A204.1 (cell line): ENCODE results near the gene DEPDC5.
A peak's percentile ranks its signal among the peaks of the same experiment; 100 is the strongest.

Experiments
- FAIRE-seq: peaks from 2 replicates; lab custom pipeline; 2012; peaks lifted over from hg19 to GRCh38; lab: Jason Lieb, UNC

Gene DEPDC5

GRCh38 chr22:31926969-31927368 lies 173.2 kb downstream of the DEPDC5 start:
- no peak for FAIRE-seq

GRCh38 chr22:31927562-31927961 lies 173.7 kb downstream of the DEPDC5 start:
- no peak for FAIRE-seq

- no peak for FAIRE-seq
Observed at GRCh38 chr22:31929167-31929930, 175.5 kb downstream of the DEPDC5 start.

- FAIRE-seq: no peak
Observed at GRCh38 chr22:31932863-31933262, 179.0 kb downstream of the DEPDC5 start.

GRCh38 chr22:31933406-31933805 lies 179.6 kb downstream of the DEPDC5 start:
- no peak for FAIRE-seq

GRCh38 chr22:31933816-31934482 lies 180.1 kb downstream of the DEPDC5 start:
- no peak for FAIRE-seq

- no peak for FAIRE-seq
Observed at GRCh38 chr22:31935961-31936635, 182.3 kb downstream of the DEPDC5 start.

GRCh38 chr22:31937341-31937740 lies 183.5 kb downstream of the DEPDC5 start:
- FAIRE-seq: no peak

- no peak for FAIRE-seq
Observed at GRCh38 chr22:31938296-31938695, 184.5 kb downstream of the DEPDC5 start.

GRCh38 chr22:31940506-31940905 lies 186.7 kb downstream of the DEPDC5 start:
- no peak for FAIRE-seq

GRCh38 chr22:31942091-31942490 lies 188.3 kb downstream of the DEPDC5 start:
- no peak for FAIRE-seq

- FAIRE-seq: no peak
Observed at GRCh38 chr22:31943206-31943977, 189.6 kb downstream of the DEPDC5 start.

GRCh38 chr22:31943978-31944699 lies 190.3 kb downstream of the DEPDC5 start, which contains the start of gene YWHAH:
YWHAH (plus strand) TSS chr22:31944535; CDS start chr22:31944734, 199 bp downstream.
- FAIRE-seq: no peak

GRCh38 chr22:31944700-31945442 lies 191.1 kb downstream of the DEPDC5 start:
- FAIRE-seq: no peak

- FAIRE-seq: no peak
Observed at GRCh38 chr22:31945443-31945855, 191.6 kb downstream of the DEPDC5 start.

GRCh38 chr22:31945971-31946680 lies 192.3 kb downstream of the DEPDC5 start:
- FAIRE-seq: no peak

GRCh38 chr22:31947296-31947695 lies 193.5 kb downstream of the DEPDC5 start:
- FAIRE-seq: peak; percentile 61

GRCh38 chr22:31948002-31948401 lies 194.2 kb downstream of the DEPDC5 start:
- FAIRE-seq: no peak

GRCh38 chr22:31950226-31950625 lies 196.4 kb downstream of the DEPDC5 start:
- FAIRE-seq: no peak
